DND-41 (cell line): ENCODE data around the gene NUDT4B.
"Not testable (repeated sequence)": the region's sequence is repeated elsewhere in the genome, so short reads cannot be mapped to it uniquely, and the experiment has no call there.

Experiments
- EZH2 ChIP-seq: IDR thresholded peaks from 3 replicates; pipeline ENCODE4 v1.6.1; 2012; ENCODE audit warnings: borderline replicate concordance, low read depth, mild to moderate bottlenecking, moderate library complexity, low read length, inconsistent platforms; ENCODE audit not compliant: severe bottlenecking
- TF ChIP-seq, protein P1 (sequence below): IDR thresholded peaks from 2 replicates; pipeline ENCODE4 v1.5.1; 2012; ENCODE audit warnings: borderline replicate concordance, low read length, moderate library complexity, mild to moderate bottlenecking; ENCODE audit not compliant: poor library complexity, severe bottlenecking; ENCODE audit errors: extremely low read depth

DNA sequence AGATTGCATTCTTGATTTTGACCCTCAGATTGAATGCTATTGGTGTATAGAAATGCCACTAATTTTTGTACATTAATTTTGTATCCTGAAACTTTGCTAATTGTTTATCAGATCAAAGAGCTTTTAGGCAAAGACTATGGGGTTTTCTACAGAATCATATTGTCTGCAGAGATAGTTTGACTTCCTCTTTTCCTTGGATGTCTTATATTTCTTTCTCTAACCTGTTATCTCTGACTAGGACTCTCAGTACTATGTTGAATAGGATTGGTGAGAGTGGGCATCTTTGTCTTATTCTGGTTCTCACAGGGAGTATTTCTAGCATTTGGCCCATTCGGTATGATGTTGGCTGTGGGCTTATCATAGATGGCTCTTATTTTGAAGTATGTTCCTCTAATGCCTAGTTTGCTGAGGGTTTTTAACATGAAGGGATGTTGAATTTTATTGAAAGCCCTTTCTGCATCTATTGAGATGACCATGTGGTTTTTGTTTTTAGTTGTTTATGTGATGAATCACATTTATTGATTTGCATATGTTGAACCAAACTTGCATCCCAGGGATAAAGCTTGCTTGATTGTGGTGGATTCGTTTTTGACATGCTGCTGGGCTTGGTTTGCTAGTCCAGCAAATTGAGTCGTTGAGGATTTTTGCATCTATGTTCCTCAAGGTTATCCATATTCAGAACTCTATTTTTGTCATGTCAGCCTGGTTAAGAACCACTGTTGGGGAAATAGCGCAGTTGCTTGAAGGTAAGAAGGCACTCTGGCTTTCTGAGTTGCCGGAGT is 16.9 kb downstream of the NUDT4B start:
- TF ChIP-seq, protein P1, sequence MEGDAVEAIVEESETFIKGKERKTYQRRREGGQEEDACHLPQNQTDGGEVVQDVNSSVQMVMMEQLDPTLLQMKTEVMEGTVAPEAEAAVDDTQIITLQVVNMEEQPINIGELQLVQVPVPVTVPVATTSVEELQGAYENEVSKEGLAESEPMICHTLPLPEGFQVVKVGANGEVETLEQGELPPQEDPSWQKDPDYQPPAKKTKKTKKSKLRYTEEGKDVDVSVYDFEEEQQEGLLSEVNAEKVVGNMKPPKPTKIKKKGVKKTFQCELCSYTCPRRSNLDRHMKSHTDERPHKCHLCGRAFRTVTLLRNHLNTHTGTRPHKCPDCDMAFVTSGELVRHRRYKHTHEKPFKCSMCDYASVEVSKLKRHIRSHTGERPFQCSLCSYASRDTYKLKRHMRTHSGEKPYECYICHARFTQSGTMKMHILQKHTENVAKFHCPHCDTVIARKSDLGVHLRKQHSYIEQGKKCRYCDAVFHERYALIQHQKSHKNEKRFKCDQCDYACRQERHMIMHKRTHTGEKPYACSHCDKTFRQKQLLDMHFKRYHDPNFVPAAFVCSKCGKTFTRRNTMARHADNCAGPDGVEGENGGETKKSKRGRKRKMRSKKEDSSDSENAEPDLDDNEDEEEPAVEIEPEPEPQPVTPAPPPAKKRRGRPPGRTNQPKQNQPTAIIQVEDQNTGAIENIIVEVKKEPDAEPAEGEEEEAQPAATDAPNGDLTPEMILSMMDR, result not testable (repeated sequence)
- not testable (repeated sequence) for TF ChIP-seq EZH2
